ENCODE results near the gene NPFFR2. TPM values are rescaled to one million over a fixed set of nuclear protein-coding genes. Genes with fewer than 3 reads are reported as not detected.

NPFFR2 gene
- not detected for polyA plus RNA-seq (2012; ENCODE audit: missing spikeins)

GRCh38 chr4:72031868-72032608, at the start of gene NPFFR2:
NPFFR2 (plus strand) TSS chr4:72032000; CDS start chr4:72128592, 96,592 bp downstream.
- DNase-seq (ENCODE audit: insufficient read length) (no peak), FAIRE-seq (no peak)
- TF ChIP-seq TAF1 (IDR thresholded peaks at IDR 0.05; ENCODE audit: borderline replicate concordance, low read depth, low read length): no peak
- no peak for TF ChIP-seq POLR2AphosphoS5 (IDR thresholded peaks at IDR 0.05; ENCODE audit: low read depth, low read length)
- no peak for TF ChIP-seq POLR2A (IDR thresholded peaks at IDR 0.05; ENCODE audit: low read depth, low read length)

- TF ChIP-seq POLR2A (IDR thresholded peaks at IDR 0.05; ENCODE audit: low read depth, low read length): no peak
- no peak for TF ChIP-seq TAF1 (IDR thresholded peaks at IDR 0.05; ENCODE audit: borderline replicate concordance, low read depth, low read length)
- no peak for TF ChIP-seq POLR2AphosphoS5 (IDR thresholded peaks at IDR 0.05; ENCODE audit: low read depth, low read length)
- FAIRE-seq (no peak), DNase-seq (ENCODE audit: insufficient read length) (no peak)
These were observed 39.1 kb upstream of the NPFFR2 start for GRCh38 chr4:71992571-71993312.

- no peak for FAIRE-seq
- TF ChIP-seq TAF1 (IDR thresholded peaks at IDR 0.05; ENCODE audit: borderline replicate concordance, low read depth, low read length): no peak
- TF ChIP-seq POLR2A (IDR thresholded peaks at IDR 0.05; ENCODE audit: low read depth, low read length): no peak
- TF ChIP-seq POLR2AphosphoS5 (IDR thresholded peaks at IDR 0.05; ENCODE audit: low read depth, low read length): no peak
- DNase-seq (ENCODE audit: insufficient read length): no peak
These were observed 37.2 kb upstream of the NPFFR2 start for GRCh38 chr4:71994559-71994958.

- DNase-seq (ENCODE audit: insufficient read length) (no peak), FAIRE-seq (no peak)
- TF ChIP-seq TAF1 (IDR thresholded peaks at IDR 0.05; ENCODE audit: borderline replicate concordance, low read depth, low read length): no peak
- TF ChIP-seq POLR2AphosphoS5 (IDR thresholded peaks at IDR 0.05; ENCODE audit: low read depth, low read length): no peak
- TF ChIP-seq POLR2A (IDR thresholded peaks at IDR 0.05; ENCODE audit: low read depth, low read length): no peak
These were observed 36.5 kb upstream of the NPFFR2 start for GRCh38 chr4:71995297-71995696.

GRCh38 chr4:72006586-72006985, 25.2 kb upstream of the NPFFR2 start:
- DNase-seq (ENCODE audit: insufficient read length) (no peak), FAIRE-seq (no peak)
- TF ChIP-seq POLR2A (IDR thresholded peaks at IDR 0.05; ENCODE audit: low read depth, low read length) (no peak), TAF1 (IDR thresholded peaks at IDR 0.05; ENCODE audit: borderline replicate concordance, low read depth, low read length) (no peak), POLR2AphosphoS5 (IDR thresholded peaks at IDR 0.05; ENCODE audit: low read depth, low read length) (no peak)

GRCh38 chr4:72011906-72012305, 19.9 kb upstream of the NPFFR2 start:
- DNase-seq (ENCODE audit: insufficient read length) (no peak), FAIRE-seq (no peak)
- TF ChIP-seq POLR2A (IDR thresholded peaks at IDR 0.05; ENCODE audit: low read depth, low read length): no peak
- TF ChIP-seq TAF1 (IDR thresholded peaks at IDR 0.05; ENCODE audit: borderline replicate concordance, low read depth, low read length): no peak
- no peak for TF ChIP-seq POLR2AphosphoS5 (IDR thresholded peaks at IDR 0.05; ENCODE audit: low read depth, low read length)

- FAIRE-seq: no peak
- no peak for DNase-seq (ENCODE audit: insufficient read length)
- TF ChIP-seq POLR2AphosphoS5 (IDR thresholded peaks at IDR 0.05; ENCODE audit: low read depth, low read length) (no peak), TAF1 (IDR thresholded peaks at IDR 0.05; ENCODE audit: borderline replicate concordance, low read depth, low read length) (no peak)
These were observed 15.8 kb upstream of the NPFFR2 start for GRCh38 chr4:72016011-72016410.

GRCh38 chr4:72019688-72020087, 12.1 kb upstream of the NPFFR2 start:
- no peak for FAIRE-seq
- DNase-seq (ENCODE audit: insufficient read length): no peak
- TF ChIP-seq TAF1 (IDR thresholded peaks at IDR 0.05; ENCODE audit: borderline replicate concordance, low read depth, low read length) (no peak), POLR2A (IDR thresholded peaks at IDR 0.05; ENCODE audit: low read depth, low read length) (no peak), POLR2AphosphoS5 (IDR thresholded peaks at IDR 0.05; ENCODE audit: low read depth, low read length) (no peak)

GRCh38 chr4:72022553-72022952, 9.2 kb upstream of the NPFFR2 start:
- no peak for FAIRE-seq
- TF ChIP-seq TAF1 (IDR thresholded peaks at IDR 0.05; ENCODE audit: borderline replicate concordance, low read depth, low read length): no peak
- no peak for TF ChIP-seq POLR2AphosphoS5 (IDR thresholded peaks at IDR 0.05; ENCODE audit: low read depth, low read length)
- TF ChIP-seq POLR2A (IDR thresholded peaks at IDR 0.05; ENCODE audit: low read depth, low read length): no peak
- no peak for DNase-seq (ENCODE audit: insufficient read length)

GRCh38 chr4:72055566-72055965, 23.8 kb downstream of the NPFFR2 start:
- DNase-seq (ENCODE audit: insufficient read length): no peak
- FAIRE-seq: no peak
- TF ChIP-seq POLR2A (IDR thresholded peaks at IDR 0.05; ENCODE audit: low read depth, low read length) (no peak), TAF1 (IDR thresholded peaks at IDR 0.05; ENCODE audit: borderline replicate concordance, low read depth, low read length) (no peak), POLR2AphosphoS5 (IDR thresholded peaks at IDR 0.05; ENCODE audit: low read depth, low read length) (no peak)

GRCh38 chr4:72063726-72064125, 31.9 kb downstream of the NPFFR2 start:
- no peak for TF ChIP-seq POLR2A (IDR thresholded peaks at IDR 0.05; ENCODE audit: low read depth, low read length)
- no peak for TF ChIP-seq POLR2AphosphoS5 (IDR thresholded peaks at IDR 0.05; ENCODE audit: low read depth, low read length)
- TF ChIP-seq TAF1 (IDR thresholded peaks at IDR 0.05; ENCODE audit: borderline replicate concordance, low read depth, low read length): no peak
- FAIRE-seq (no peak), DNase-seq (ENCODE audit: insufficient read length) (no peak)

GRCh38 chr4:72067051-72067450, 35.3 kb downstream of the NPFFR2 start:
- TF ChIP-seq TAF1 (IDR thresholded peaks at IDR 0.05; ENCODE audit: borderline replicate concordance, low read depth, low read length): no peak
- no peak for TF ChIP-seq POLR2AphosphoS5 (IDR thresholded peaks at IDR 0.05; ENCODE audit: low read depth, low read length)
- TF ChIP-seq POLR2A (IDR thresholded peaks at IDR 0.05; ENCODE audit: low read depth, low read length): no peak
- FAIRE-seq (no peak), DNase-seq (ENCODE audit: insufficient read length) (no peak)
